Iris pigment epithelial cell (primary cell): Measurements from ENCODE around the gene DEFB110.

Experiments
- DNase-seq: peaks from one replicate; pipeline ENCODE4 v3.0.0-alpha.2; 2011; ENCODE audit warnings: low read depth

Gene DEFB110

DNA sequence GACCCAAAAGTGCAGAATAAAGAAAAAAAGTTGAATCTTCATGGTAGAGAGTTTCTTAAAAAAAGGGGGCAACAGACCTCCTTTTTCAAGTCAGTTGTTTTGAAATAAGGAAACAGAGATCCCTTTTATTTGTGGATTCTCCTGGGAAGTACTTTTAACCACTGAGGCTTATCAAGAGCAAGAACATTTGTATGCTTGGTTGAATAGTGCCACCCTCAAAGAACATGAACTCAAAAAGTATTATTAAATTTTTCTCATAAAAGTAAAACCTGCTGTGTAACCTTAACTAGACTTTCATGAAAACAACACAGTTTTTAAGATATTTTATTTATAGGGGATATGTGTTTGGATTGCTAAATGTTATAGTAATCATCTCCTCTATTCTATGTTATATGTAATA, at the start of gene DEFB110:
TSS of gene DEFB110 (minus strand) at position 101 of the 400 bp plus-strand sequence. CDS start at position 42, 59 bp downstream.
- DNase-seq, result no peak

DNA sequence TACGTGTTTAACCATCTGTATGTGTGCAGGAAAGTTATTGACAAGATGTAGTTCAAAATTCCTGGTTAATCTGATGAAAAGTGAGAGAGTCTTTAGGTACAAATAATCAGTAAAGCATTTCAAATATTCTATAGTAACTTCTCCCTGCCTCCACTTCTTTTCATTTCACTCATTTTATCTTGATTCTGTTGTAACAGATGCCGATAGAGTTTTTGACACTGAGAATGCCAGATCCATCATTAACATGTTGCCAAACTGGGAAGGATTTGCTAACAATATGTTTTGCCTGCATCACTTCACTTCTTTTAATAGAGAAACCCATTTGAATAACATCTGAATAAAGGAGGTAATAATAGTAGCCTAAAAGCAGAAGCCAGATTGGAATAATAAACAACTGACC, 48.3 kb upstream of the DEFB110 start:
- DNase-seq, result no peak

DNA sequence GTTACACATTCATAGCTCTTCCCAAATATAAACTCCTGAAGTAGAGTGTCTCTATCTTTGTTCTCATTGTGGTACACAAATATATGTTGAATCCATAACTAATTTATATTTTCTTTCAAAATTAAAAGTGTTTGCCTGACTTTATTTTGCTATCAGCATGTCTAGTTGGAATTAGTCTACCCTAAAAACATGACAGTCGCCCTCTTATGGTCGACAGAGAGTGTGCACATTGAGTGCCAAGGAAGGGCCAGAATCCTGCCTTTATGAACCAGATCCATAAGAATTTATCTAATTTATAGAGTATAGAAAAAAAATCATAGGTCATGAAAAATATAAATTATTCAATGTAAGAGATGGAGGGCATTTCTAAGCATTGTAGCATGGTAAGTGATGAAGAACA, 40.3 kb upstream of the DEFB110 start:
- no peak for DNase-seq

DNA sequence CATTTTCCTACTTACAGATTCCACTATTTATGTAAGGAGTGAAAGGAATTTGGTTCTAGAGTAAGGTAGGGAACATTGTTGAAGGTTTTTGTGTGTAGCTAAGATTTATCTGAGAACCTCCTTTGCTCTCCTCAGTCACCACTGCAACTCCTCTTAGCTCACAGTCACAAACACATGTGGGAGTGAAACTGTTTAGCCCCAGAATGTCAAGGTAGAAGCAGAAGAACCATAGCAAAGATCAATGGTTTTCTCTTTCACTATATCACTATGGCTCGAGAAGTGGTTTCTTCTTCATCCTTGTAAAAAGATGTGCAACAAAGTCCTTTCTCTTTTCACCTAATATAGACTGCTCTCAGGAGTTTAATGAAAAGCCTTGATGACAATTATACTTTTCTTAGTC, 34.4 kb upstream of the DEFB110 start:
- DNase-seq, result no peak

DNA sequence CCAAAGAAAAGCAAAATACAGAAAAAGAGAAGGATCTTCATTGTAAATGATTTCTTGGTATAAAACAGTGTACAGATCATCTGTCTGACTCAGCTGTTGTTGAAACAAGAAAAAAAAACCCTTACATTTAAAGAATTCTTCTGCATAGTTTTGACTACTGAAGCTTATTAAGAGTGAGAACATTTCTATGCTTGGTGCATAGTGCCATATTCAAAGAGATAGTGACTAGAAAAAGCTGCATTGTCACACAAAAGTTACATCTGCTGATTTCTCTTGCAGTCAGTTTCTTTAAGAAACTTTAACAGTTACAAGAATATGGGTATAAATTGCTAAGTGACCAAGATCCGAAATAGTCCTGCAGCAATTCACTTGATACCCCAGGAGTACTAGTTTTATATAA, 28.0 kb upstream of the DEFB110 start, which contains the start of gene DEFB112:
TSS of gene DEFB112 (minus strand) at position 101 of the 400 bp plus-strand sequence. CDS start at position 41, 60 bp downstream.
- no peak for DNase-seq

DNA sequence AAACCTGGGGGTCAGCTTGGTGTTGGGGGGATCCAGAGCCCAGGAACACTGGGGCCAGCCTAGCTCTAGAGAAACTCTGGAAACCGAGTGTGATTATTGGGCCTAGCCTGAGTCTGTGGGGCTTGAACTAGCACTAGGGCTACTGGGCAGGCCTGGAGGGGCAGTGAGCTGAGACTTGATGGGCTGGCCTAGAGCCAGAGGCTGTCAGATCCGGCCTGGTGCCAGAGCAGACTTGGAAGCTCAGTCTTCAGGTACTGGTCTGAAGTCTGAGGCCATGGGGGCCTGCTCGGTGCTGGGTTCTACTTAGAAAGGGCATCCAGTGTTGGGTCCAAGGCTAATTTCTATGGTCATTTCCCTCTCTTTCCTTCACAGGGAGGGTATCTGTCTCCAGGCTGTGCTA, 25.2 kb upstream of the DEFB110 start:
- no peak for DNase-seq

DNA sequence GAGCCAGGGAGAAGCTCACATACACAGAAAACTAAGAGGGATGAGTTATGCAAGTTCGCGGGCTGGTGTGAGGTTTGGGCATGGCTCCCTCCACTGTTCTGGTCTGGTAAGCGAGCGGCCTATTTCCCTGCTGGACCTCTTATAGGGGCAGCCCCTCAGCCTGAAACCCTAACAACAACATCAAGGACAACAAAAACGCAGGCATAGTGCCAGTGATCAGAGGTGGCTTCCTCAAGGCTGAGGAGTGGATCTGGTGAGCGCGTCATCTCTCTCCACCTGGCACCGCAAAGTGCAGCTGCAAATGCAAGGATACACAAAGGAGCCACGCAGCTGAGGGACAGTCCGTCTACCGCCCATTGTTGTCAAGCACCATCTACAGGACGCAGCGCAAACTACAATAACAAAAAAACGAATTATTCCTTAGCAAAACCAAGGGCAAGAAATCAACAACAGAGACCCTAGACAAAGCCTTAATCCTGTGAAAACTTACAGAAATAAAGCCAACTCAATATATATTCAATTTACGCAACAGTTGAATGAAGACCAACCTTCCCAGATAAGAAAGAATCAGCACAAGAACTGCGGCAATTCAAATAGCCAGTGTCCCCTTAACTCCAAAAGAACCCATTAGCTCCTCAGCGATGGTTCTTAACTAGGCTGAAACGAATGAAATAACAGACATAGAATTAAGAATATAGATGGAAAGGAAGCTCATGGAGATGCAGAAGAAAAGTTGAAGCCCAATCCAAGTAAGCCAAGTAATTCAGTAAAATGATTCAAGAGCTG, 9.2 kb upstream of the DEFB110 start:
- no peak for DNase-seq

DNA sequence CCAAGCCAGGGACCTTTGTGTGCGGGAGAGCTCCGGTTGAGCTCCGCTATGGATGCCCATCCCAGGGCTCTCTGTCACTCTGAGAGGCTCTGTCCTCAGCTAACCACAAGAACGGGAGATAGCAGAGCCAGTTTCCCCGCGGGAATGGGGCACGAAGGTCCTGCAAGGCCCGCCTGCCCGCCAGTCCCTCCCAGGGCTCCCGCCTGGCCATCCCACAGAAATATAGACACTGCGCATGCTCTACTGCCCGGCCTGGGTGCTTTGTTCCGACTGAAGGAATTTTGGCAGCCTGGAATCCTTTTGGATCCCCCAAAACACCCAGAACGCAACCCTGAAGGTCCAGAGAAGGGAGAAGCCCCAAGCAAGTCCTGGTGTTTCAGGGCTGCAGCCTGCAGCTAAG, 8.6 kb upstream of the DEFB110 start:
- no peak for DNase-seq

DNA sequence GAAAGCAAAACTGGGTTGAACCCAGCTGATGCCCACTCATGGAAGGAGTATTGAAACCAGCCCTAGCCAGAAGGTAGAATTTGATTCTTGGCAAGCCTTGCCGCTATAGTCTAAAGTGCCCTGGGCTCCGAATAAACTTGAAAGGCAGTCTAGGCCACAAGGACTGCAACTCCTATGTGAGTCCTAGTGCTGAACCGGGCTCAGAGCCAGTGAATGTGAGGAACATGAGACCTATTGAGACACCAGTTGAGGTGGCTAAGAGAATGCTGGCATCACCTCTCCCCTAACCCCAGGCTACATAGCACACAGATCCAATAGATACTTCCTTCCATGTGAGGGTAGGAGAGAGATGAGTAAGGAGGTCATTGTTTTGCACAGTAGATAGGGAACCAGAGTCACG, 3.5 kb upstream of the DEFB110 start:
- DNase-seq, result no peak

DNA sequence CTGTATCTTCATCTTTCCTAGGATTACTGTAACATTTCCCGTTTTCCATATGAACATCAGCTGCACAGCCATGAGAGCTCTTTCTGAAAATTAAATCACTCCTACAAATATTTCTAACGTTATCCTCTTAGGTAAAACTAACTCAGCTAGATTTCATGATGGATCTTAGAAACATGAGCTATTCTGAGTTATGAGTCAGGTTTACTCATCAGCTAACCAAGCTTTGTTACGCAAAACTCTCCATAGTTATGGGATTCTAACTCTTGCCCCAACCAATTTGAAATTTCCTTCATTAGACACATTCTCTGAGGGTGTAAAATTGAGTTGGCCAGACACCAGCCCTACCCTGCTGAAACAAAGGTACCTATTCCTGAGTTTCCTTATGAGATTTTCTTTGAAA, 14.0 kb downstream of the DEFB110 start:
- DNase-seq, result peak; percentile 5

DNA sequence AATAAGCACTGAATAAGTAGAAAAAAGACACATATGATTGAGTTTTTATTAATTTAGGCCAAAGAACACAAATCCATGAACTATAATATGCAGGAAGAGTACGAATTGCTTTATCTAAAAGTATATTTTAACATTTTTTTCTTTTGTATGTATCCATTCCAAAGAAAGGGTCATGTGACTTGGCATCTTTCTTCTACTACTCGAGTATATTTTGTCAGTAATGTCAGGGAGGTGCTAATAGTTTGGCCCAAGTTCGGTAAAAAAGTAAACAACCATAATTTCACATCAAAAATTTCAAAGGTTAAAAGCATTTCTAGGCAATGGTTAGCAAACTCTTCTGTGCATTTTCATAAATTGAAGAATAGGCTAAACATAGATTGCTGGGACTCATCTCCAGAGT, 18.7 kb downstream of the DEFB110 start:
- DNase-seq, result no peak

DNA sequence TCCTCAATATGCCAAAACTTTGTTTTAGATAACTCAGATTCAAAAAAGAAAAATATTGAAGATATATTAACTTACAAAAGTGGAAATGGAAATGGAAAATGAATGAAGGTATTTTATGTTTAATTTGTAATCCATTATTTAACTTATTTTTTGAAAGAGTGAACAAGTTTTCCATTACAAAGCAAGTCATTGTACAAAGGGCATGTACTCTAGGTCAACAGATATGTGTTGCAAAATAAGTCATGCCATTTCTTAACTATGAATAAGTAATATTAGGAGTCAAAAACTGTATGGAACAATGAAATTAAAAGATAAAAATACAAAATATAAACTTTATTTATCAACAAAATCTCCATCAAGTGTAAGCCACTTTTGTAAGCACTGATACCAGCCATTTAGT, 26.5 kb downstream of the DEFB110 start:
- no peak for DNase-seq

DNA sequence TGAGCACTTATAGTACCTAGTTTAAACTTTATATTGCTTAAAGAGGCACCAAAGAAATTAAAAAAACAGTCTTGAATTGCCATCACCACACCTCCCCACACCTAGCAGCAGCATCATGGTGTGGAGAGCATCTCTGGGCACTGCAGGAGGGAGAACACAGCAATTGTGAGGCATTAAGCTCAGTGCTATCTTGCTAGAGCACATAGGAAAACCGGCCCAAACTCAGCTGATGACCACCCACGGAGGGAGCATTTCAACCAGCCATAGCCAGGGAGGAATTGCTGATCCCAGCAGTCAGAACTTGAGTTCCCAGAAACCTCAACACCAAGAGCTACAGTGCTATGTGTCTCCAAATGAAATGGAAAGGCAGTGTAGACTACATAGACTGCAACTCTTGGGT, 32.9 kb downstream of the DEFB110 start:
- DNase-seq, result no peak

DNA sequence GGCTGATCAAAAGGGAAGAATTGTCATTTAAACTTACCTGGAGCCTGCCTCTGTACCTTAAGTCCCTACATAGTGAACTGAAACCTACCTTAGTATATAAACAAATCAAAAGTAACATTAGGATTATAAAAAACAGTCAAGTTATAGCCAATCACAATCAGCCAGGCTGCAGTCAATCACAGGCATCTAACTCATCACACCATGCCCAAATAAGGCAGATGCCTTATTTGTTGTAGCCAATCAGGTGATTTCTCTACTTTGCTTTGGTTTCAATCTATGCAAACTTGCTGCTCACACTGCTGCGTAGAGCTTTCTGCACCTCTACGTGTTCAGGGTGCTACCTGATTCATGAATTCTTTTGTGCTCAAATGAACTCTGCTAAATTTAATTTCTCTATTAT, 34.0 kb downstream of the DEFB110 start:
- DNase-seq, result no peak

DNA sequence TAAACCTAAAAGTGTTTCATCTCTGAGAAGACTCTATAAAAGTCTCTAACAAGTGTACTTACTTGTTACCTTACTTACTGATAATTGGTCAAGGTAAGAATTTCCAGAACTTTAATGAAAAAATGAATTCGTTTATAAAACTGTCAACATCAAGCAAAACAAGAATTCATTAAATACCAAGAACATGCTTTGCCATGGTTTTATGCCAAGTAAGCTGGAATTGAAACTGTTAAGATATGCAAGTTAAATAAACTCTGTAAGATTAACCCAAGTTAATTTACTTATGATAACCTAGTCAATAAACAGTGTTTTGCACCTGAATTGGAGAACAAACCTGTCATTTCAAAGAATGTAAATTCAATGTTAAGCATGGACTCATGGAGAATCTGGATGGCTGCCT, 35.2 kb downstream of the DEFB110 start:
- no peak for DNase-seq

DNA sequence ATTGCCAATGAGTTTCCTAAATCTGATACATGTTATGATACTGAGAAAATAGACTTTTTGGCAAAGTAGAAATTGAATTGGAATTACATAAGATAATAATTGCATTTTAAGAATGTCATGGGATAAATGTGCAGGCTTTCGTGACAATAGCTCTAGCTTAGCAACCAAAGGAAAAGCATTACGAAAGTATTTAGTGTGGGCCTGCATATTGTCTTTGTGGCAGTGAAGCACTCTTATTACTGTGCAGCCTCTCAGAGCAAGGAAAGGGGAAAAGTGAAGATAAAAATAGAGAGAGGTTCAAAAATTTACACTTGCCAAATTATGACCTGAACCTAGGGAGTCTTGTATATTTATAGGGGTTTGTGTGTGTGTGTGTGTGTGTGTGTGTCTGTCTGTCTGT, 39.7 kb downstream of the DEFB110 start:
- no peak for DNase-seq

DNA sequence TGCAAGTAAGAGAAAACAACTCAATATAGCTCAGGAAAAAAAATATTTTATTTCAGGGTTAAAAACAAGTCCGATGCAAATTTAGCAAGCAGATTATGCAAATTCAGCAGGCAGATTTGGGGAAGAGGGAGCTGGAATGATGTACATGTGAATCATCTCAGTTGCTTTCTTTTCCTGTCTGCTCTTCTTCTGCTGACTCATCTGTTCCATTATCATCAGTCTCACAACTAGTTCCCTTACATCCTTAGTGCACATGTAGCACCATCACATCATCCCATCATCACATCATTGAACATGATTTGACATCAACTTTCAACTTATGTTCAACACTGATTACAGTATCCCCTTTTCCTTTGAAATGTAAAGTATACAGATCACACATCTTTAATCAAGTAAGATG, 40.9 kb downstream of the DEFB110 start:
- DNase-seq, result peak; percentile 2

DNA sequence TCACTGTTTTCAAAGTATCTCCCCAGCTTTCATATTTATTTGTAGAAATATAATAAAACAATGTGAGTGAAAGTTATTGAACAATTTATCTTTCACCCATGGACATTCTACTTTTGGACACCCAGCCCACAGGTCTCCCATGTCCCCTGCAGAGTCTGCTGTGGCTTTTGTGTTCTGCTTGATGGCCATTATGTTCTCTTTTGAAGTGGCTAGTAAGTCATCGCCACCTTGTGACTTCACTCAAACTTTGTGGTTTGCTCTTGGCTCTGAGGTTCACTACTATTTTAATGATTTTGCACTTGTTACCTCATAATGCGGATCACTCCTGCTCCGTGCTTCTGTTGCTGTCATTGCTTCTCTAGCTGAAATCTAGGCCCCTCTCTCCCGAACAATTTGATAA, 42.2 kb downstream of the DEFB110 start:
- no peak for DNase-seq

DNA sequence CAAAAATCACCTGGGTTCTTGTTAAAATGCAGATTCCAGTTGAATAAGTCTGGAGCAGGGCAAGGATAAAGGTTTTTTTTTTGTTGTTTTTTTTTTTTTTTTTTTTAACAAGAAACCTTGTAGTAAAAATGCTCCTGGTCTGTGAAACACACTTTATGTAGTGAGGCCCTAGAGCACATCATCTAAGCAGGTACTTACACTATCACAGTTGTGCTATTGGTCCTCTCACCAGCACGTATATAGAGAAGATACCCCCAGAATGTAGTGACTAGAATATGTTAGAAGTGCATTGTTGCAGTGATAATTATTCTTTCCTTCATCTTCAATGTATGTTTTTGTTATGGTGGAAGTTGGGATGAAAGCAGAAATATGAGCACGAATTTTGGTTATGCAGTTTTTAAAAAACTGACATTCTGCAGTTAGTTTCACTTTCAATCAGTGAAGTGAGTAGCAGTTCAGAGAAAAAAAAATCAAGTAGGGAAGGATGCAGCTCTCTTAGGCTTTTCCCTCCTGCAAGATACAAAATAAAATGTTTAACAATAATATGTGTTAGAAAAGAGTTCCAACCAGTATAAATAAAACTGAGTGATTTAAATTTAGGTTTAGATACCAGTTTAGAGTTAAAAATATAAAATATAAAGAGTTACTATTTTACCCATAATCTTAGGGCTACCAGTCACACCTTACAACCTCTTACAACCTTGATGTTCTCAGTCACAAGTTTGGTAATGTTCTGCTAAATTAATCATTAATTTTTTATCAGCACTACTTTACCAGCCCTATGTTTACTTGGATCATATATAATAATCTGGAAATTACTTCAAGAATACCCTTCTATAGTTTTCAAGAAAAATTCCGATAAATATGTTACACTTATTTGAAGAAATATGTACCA, 43.2 kb downstream of the DEFB110 start:
- DNase-seq, result no peak

DNA sequence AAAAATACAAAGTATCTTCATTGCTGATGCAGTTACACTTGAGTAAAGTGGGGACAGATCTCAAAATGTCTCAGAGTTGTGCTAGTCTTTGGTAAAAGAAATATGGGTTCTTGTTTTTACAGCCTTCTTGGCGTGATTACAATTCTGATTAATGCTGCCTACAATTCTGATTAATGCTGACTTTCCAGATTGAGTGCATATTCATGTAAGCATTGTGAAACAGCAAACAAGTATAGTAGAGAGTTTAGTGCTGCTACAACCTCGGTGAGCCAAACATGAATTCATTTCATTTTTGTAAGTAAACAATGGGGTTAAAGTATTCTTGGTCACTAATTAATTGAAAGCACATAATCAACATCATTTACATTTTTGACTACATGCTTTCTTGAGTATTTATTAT, 52.2 kb downstream of the DEFB110 start, which contains the start of gene DEFB113:
TSS of gene DEFB113 (minus strand) at position 21 of the 400 bp plus-strand sequence. CDS start at position 21, 0 bp downstream.
- DNase-seq, result no peak
